Measurements from ENCODE around the gene RAP1B.

Gene RAP1B

DNA sequence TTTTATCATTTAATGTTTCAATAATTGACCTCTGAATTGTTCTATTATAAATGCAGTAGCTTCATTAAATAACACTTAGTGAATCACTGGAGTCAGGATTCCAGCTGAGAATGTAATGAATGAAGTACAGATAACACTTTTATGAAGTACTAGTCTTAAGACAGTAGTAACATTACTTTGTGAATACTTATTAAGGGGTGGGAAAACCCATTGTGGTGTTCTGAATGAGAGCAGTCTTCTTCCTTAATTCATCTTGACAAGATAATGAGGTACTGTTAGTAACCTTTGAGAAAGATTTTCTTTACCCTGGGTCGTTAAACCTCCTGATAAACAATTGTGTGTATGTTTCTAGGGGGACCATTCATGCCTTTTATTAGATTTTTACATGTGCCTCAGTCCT, 88.8 kb downstream of the RAP1B start:
- DNase-seq (ENCODE audit: low read depth, low spot score): no peak
